B cell (primary cell): Measurements from ENCODE around the gene MED22. TPM values are rescaled to one million over a fixed set of nuclear protein-coding genes. Genes with fewer than 3 reads are reported as not detected.

ENCODE experiments used
- ATAC-seq: fragments of 200-7000 bp; cut with Tn5 transposase; one replicate; pipeline ENCODE4 v1.10.0; 2021; ENCODE audit warnings: low read depth, mild to moderate bottlenecking, moderate number of reproducible peaks, moderate library complexity
- CTCF ChIA-PET: fragments of 350-600 bp; sonication (Branson Sonifier 250); formaldehyde crosslinking; loops from one replicate; lab custom pipeline; 2021; ENCODE audit warnings: antibody characterized with exemption, inconsistent platforms; lab: Charles Lee
- POLR2A ChIA-PET: fragments of 350-600 bp; sonication (Branson Sonifier 250); formaldehyde crosslinking; loops from one replicate; lab custom pipeline; 2021; ENCODE audit warnings: antibody characterized with exemption; lab: Charles Lee
- DNase-seq: peaks from one replicate; pipeline ENCODE4 v3.0.0; 2013
- H2AFZ ChIP-seq: 2 replicates; pipeline ENCODE4 v1.6.1; 2012; ENCODE audit warnings: mild to moderate bottlenecking, low read depth, low read length; ENCODE audit not compliant: insufficient read depth, poor library complexity, severe bottlenecking
- H3K27ac ChIP-seq, 2 donors: 1 replicate in 1 of 2; 2 replicates in 1 of 2; pipeline ENCODE4 v1.5.1; 2012 to 2013; ENCODE audit warnings: low read length in 2 of 2, mild to moderate bottlenecking in 2 of 2, moderate library complexity in 1 of 2
- H3K27me3 ChIP-seq, 4 experiments: fragments of 200-600 bp in 1 of 4; sonication (generic) in 1 of 4; replicated peaks in 1 of 4; 1 replicate in 2 of 4; 2 replicates in 2 of 4; pipeline versions ENCODE4 v1.6.1 to v1.7.0; 2013 to 2016; ENCODE audit warnings: low read length in 3 of 4, mild to moderate bottlenecking in 2 of 4, mixed read lengths in 1 of 4, moderate library complexity in 1 of 4; ENCODE audit not compliant: insufficient read depth in 4 of 4, control insufficient read depth in 3 of 4; ENCODE audit errors: control extremely low read depth in 1 of 4
- H3K36me3 ChIP-seq, 2 experiments: replicated peaks in 1 of 2; 1 replicate in 1 of 2; 2 replicates in 1 of 2; pipeline versions ENCODE4 v1.6.1 to v1.7.1; 2013; ENCODE audit warnings: low read length in 1 of 2; ENCODE audit not compliant: insufficient read depth in 2 of 2, control insufficient read depth in 1 of 2; ENCODE audit errors: control extremely low read depth in 1 of 2, extremely low read depth in 1 of 2
- H3K4me1 ChIP-seq, 2 donors: fragments of 200-600 bp in 1 of 2; sonication (generic) in 1 of 2; 1 replicate in 1 of 2; 2 replicates in 1 of 2; pipeline versions ENCODE4 v1.5.1 to v1.6.1; 2013 to 2017; ENCODE audit warnings: low read length in 2 of 2; ENCODE audit not compliant: control insufficient read depth in 2 of 2, insufficient read depth in 2 of 2
- H3K4me2 ChIP-seq: replicated peaks from 2 replicates; pipeline ENCODE3; 2012; ENCODE audit warnings: mild to moderate bottlenecking, low read depth, low read length; ENCODE audit not compliant: poor library complexity, severe bottlenecking
- H3K4me3 ChIP-seq, 5 experiments: fragments of 200-600 bp in 1 of 5; sonication (generic) in 1 of 5; 1 replicate in 3 of 5; 2 replicates in 2 of 5; pipeline versions ENCODE4 v1.5.1 to v1.7.0; 2011 to 2016; ENCODE audit warnings: low read length in 4 of 5, mild to moderate bottlenecking in 4 of 5, low read depth in 2 of 5, control low read depth in 1 of 5, moderate library complexity in 1 of 5; ENCODE audit not compliant: insufficient read depth in 1 of 5; ENCODE audit errors: control extremely low read depth in 1 of 5, extremely low read depth in 1 of 5
- H3K79me2 ChIP-seq: fragments of 200-600 bp; sonication (generic); one replicate; pipeline ENCODE4 v1.6.0; 2016; ENCODE audit warnings: low read length; ENCODE audit not compliant: control insufficient read depth, insufficient read depth
- H3K9ac ChIP-seq: fragments of 200-600 bp; sonication (generic); 2 replicates; pipeline ENCODE4 v1.6.1; 2017; ENCODE audit warnings: mild to moderate bottlenecking, low read length, moderate library complexity
- H3K9me3 ChIP-seq, 3 donors: one replicate each; pipeline versions ENCODE4 v1.6.1 to v1.7.1; 2013; ENCODE audit warnings: low read length in 2 of 3; ENCODE audit not compliant: control insufficient read depth in 2 of 3, insufficient read depth in 1 of 3; ENCODE audit errors: control extremely low read depth in 1 of 3
- H4K20me1 ChIP-seq: 2 replicates; pipeline ENCODE4 v1.6.0; 2012; ENCODE audit warnings: mild to moderate bottlenecking, low read length; ENCODE audit not compliant: insufficient read depth, control insufficient read depth, poor library complexity, severe bottlenecking
- H3K27ac Mint-ChIP-seq: one replicate; pipeline ENCODE4 v1.8.0; 2021; ENCODE audit warnings: mixed read lengths
- H3K27me3 Mint-ChIP-seq: one replicate; pipeline ENCODE4 v1.8.0; 2021; ENCODE audit warnings: mixed read lengths
- H3K4me1 Mint-ChIP-seq: one replicate; pipeline ENCODE4 v1.8.0; 2021; ENCODE audit warnings: mixed read lengths
- H3K4me3 Mint-ChIP-seq: one replicate; pipeline ENCODE4 v1.8.0; 2021; ENCODE audit warnings: mixed read lengths
- H3K9me3 Mint-ChIP-seq: one replicate; pipeline ENCODE4 v1.8.0; 2022; ENCODE audit warnings: mixed read lengths; ENCODE audit not compliant: insufficient read depth
- CTCF ChIP-seq: fragments of 200-600 bp; IDR thresholded peaks from one replicate; pipeline ENCODE4 v1.8.0; 2022; ENCODE audit warnings: antibody characterized with exemption, mild to moderate bottlenecking
- EZH2 ChIP-seq: IDR thresholded peaks from 2 replicates; pipeline ENCODE4 v1.6.1; 2012; ENCODE audit warnings: borderline replicate concordance, low read depth, mild to moderate bottlenecking, moderate library complexity, low read length; ENCODE audit not compliant: insufficient read depth, poor library complexity, severe bottlenecking
- WGBS: methylation state at CpG from one replicate; pipeline ENCODE4 v1.1.5; 2013; ENCODE audit warnings: missing lambda C conversion rate; ENCODE audit not compliant: insufficient coverage; 5-methylcytosine and 5-hydroxymethylcytosine counted together
- intact Hi-C: fragments of 100-400 bp; cut with micrococcal nuclease; formaldehyde crosslinking; loops from one replicate; pipeline ENCODE4 v1.10.0; 2022
- polyA plus RNA-seq: library from polyadenylated mRNA; depleted of rRNA; stranded (reverse); fragments of >200 nt; gene quantifications from 2 replicates; pipeline ENCODE4 v1.2.3, GENCODE V29; 2012
- total RNA-seq, 2 donors: library from RNA; stranded (reverse); fragments of 120-200 nt in 1 of 2; gene quantifications; 1 replicate in 1 of 2; 2 replicates in 1 of 2; pipeline versions ENCODE4 v1.2.3 to v1.2.4, GENCODE V29; 2013 to 2022

MED22 gene
- total and polyA plus RNA-seq, 2 donors (not counting 1 experiment from before 2014, with no cell fraction given), result 44.9 to 50.4 TPM

DNA sequence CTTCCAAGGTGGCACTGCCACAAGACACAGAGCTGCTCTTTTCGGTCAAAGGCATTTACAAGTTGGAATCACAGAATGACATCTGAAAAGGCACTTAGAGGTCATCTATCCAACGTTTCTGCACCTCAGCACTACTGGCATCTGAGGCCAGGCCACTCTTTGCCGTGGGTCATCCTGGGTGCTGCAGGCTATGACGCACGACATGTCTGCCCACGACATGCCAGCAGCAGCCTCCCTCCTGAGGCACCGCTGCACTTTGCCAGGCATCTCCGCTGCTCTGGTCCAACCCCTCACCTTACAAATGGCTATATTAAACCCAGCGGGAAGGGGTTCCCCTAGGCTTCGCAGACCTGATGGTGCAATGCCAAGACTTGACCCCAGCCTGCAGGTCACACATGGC lies 19.8 kb upstream of the MED22 start:
- Mint-ChIP-seq H3K4me1 (peaks cover 43% of the 10 kb centered on the region), H3K4me3 (no peak overlapping the region), H3K27ac (no peak overlapping the region), H3K27me3 (no peaks in the 10 kb centered on the region), H3K9me3 (no peaks in the 10 kb centered on the region)
- peaks cover 72% of the 10 kb centered on the region for H3K79me2 ChIP-seq
- CTCF ChIA-PET, result no interaction called here
- H3K4me1 ChIP-seq, result peaks cover 23 to 36% of the 10 kb centered on the region in 2 donors
- no peak overlapping the region for H3K4me3 ChIP-seq
- no peak overlapping the region for H3K27ac ChIP-seq
- no peak overlapping the region for H2AFZ ChIP-seq
- H3K9ac ChIP-seq, result no peak overlapping the region
- DNase-seq (no peak), ATAC-seq (no peak)
- H3K27me3 ChIP-seq, result no peaks in the 10 kb centered on the region
- no peak overlapping the region for H3K4me2 ChIP-seq
- POLR2A ChIA-PET, result no interaction called here
- intact Hi-C loops, result no loop called here
- H4K20me1 ChIP-seq, result peaks cover 88% of the 10 kb centered on the region
- peaks cover 0 to 74% of the 10 kb centered on the region in 2 experiments for H3K36me3 ChIP-seq
- H3K9me3 ChIP-seq, result no peaks in the 10 kb centered on the region
- 97% methylated on average over 10 of the region's 10 CpGs for WGBS
- no peak for TF ChIP-seq CTCF
- TF ChIP-seq EZH2, result no peak

GRCh38 chr9:133367221-133367620 lies 19.3 kb upstream of the MED22 start:
- Mint-ChIP-seq H3K4me3 (no peak overlapping the region), H3K4me1 (peaks cover 38% of the 10 kb centered on the region), H3K9me3 (no peaks in the 10 kb centered on the region), H3K27me3 (no peaks in the 10 kb centered on the region), H3K27ac (no peak overlapping the region)
- Histone ChIP-seq H4K20me1 (peaks cover 82% of the 10 kb centered on the region), H3K4me2 (no peak overlapping the region), H3K79me2 (peaks cover 67% of the 10 kb centered on the region), H2AFZ (no peak overlapping the region), H3K4me1 (peaks cover 22 to 30% of the 10 kb centered on the region in 2 donors), H3K9ac (no peak overlapping the region), H3K27ac (no peak overlapping the region), H3K27me3 (no peaks in the 10 kb centered on the region), H3K36me3 (peaks cover 0 to 74% of the 10 kb centered on the region in 2 experiments), H3K9me3 (no peaks in the 10 kb centered on the region), H3K4me3 (no peak overlapping the region)
- POLR2A ChIA-PET, result no interaction called here
- WGBS, result 96% methylated on average over 22 of the region's 22 CpGs
- CTCF ChIA-PET, result no interaction called here
- no peak for TF ChIP-seq EZH2
- no peak for TF ChIP-seq CTCF
- DNase-seq (no peak), ATAC-seq (no peak)
- intact Hi-C loops, result no loop called here
